ENCODE measurements around the gene CYB561A3.

Gene CYB561A3

GRCh38 chr11:61343792-61344745 lies 17.6 kb downstream of the CYB561A3 start:
- H3K36me3 Mint-ChIP-seq = peaks cover 9% of the 10 kb centered on the region
- DNase-seq (ENCODE audit: low spot score in 2 of 2) = no peak

GRCh38 chr11:61342207-61342803 lies 19.4 kb downstream of the CYB561A3 start:
- DNase-seq (ENCODE audit: low spot score in 2 of 2) = no peak
- Mint-ChIP-seq H3K27me3 (no peaks in the 10 kb centered on the region), H3K9me3 (no peaks in the 10 kb centered on the region), H3K27ac (peak overlapping the region; percentile 67), H3K4me1 (peaks cover 16% of the 10 kb centered on the region), H3K4me3 (no peak overlapping the region), H3K36me3 (peaks cover 8% of the 10 kb centered on the region)
- no peak for ATAC-seq (ENCODE audit: low read depth)

More at GRCh38 chr11:61343792-61344745, 17.6 kb downstream of the CYB561A3 start:
- ATAC-seq (ENCODE audit: low read depth) = no peak
- no peaks in the 10 kb centered on the region for H3K27me3 Mint-ChIP-seq
- H3K4me1 Mint-ChIP-seq = peaks cover 21% of the 10 kb centered on the region
- no peaks in the 10 kb centered on the region for H3K9me3 Mint-ChIP-seq
- H3K4me3 Mint-ChIP-seq = no peak overlapping the region
- H3K27ac Mint-ChIP-seq = peak overlapping the region; percentile 80

- H3K9me3 Mint-ChIP-seq = no peaks in the 10 kb centered on the region
- no peak overlapping the region for H3K4me3 Mint-ChIP-seq
- H3K27ac Mint-ChIP-seq = peak overlapping the region; percentile 67
- DNase-seq (ENCODE audit: low spot score in 2 of 2) (no peak), ATAC-seq (ENCODE audit: low read depth) (no peak)
- peaks cover 21% of the 10 kb centered on the region for H3K4me1 Mint-ChIP-seq
- H3K36me3 Mint-ChIP-seq = peaks cover 8% of the 10 kb centered on the region
- H3K27me3 Mint-ChIP-seq = no peaks in the 10 kb centered on the region
These were observed 20.0 kb downstream of the CYB561A3 start for GRCh38 chr11:61341706-61342105.

- peaks cover 8% of the 10 kb centered on the region for H3K36me3 Mint-ChIP-seq
- no peaks in the 10 kb centered on the region for H3K9me3 Mint-ChIP-seq
- no peak overlapping the region for H3K4me3 Mint-ChIP-seq
- H3K27me3 Mint-ChIP-seq = no peaks in the 10 kb centered on the region
- H3K4me1 Mint-ChIP-seq = peaks cover 19% of the 10 kb centered on the region
- no peak for ATAC-seq (ENCODE audit: low read depth)
- no peak for DNase-seq (ENCODE audit: low spot score in 2 of 2)
- no peak overlapping the region for H3K27ac Mint-ChIP-seq
These were observed 20.7 kb downstream of the CYB561A3 start for GRCh38 chr11:61340979-61341378.

GRCh38 chr11:61339490-61339878 lies 22.2 kb downstream of the CYB561A3 start:
- Mint-ChIP-seq H3K27me3 (no peaks in the 10 kb centered on the region), H3K9me3 (no peaks in the 10 kb centered on the region), H3K4me3 (no peak overlapping the region), H3K4me1 (peaks cover 18% of the 10 kb centered on the region), H3K36me3 (peaks cover 8% of the 10 kb centered on the region), H3K27ac (no peak overlapping the region)
- no peak for ATAC-seq (ENCODE audit: low read depth)
- no peak for DNase-seq (ENCODE audit: low spot score in 2 of 2)

GRCh38 chr11:61338783-61339489 lies 22.7 kb downstream of the CYB561A3 start:
- Mint-ChIP-seq H3K4me1 (peaks cover 18% of the 10 kb centered on the region), H3K27ac (peak overlapping the region; percentile 58), H3K9me3 (no peaks in the 10 kb centered on the region), H3K27me3 (no peaks in the 10 kb centered on the region), H3K4me3 (no peak overlapping the region), H3K36me3 (peaks cover 8% of the 10 kb centered on the region)
- DNase-seq (ENCODE audit: low spot score in 2 of 2) = no peak
- no peak for ATAC-seq (ENCODE audit: low read depth)

- H3K27me3 Mint-ChIP-seq = no peaks in the 10 kb centered on the region
- peaks cover 25% of the 10 kb centered on the region for H3K4me1 Mint-ChIP-seq
- H3K27ac Mint-ChIP-seq = peak overlapping the region; percentile 58
These were observed 23.8 kb downstream of the CYB561A3 start for GRCh38 chr11:61337706-61338470.

GRCh38 chr11:61336171-61336935 lies 25.3 kb downstream of the CYB561A3 start:
- Mint-ChIP-seq H3K27me3 (no peaks in the 10 kb centered on the region), H3K4me1 (peaks cover 32% of the 10 kb centered on the region), H3K27ac (peak overlapping the region; percentile 7), H3K4me3 (no peak overlapping the region), H3K9me3 (no peaks in the 10 kb centered on the region), H3K36me3 (peaks cover 10% of the 10 kb centered on the region)
- ATAC-seq (ENCODE audit: low read depth) = peak; percentile 67
- DNase-seq (ENCODE audit: low spot score in 2 of 2) = peak; percentile 88 to 90

More at GRCh38 chr11:61337706-61338470, 23.8 kb downstream of the CYB561A3 start:
- Mint-ChIP-seq H3K9me3 (no peaks in the 10 kb centered on the region), H3K36me3 (peaks cover 8% of the 10 kb centered on the region), H3K4me3 (no peak overlapping the region)
- DNase-seq (ENCODE audit: low spot score in 2 of 2) (no peak), ATAC-seq (ENCODE audit: low read depth) (no peak)

- ATAC-seq (ENCODE audit: low read depth) = no peak
- Mint-ChIP-seq H3K27me3 (no peaks in the 10 kb centered on the region), H3K9me3 (no peaks in the 10 kb centered on the region), H3K36me3 (peaks cover 8% of the 10 kb centered on the region), H3K4me3 (no peak overlapping the region), H3K27ac (no peak overlapping the region), H3K4me1 (peaks cover 32% of the 10 kb centered on the region)
- no peak for DNase-seq (ENCODE audit: low spot score in 2 of 2)
These were observed 26.3 kb downstream of the CYB561A3 start for GRCh38 chr11:61335355-61335710.

GRCh38 chr11:61334434-61335354 lies 27.0 kb downstream of the CYB561A3 start:
- ATAC-seq (ENCODE audit: low read depth) = no peak
- DNase-seq (ENCODE audit: low spot score in 2 of 2) = no peak
- Mint-ChIP-seq H3K9me3 (no peaks in the 10 kb centered on the region), H3K4me3 (peak overlapping the region; percentile 95), H3K36me3 (peaks cover 8% of the 10 kb centered on the region), H3K4me1 (peaks cover 35% of the 10 kb centered on the region), H3K27ac (no peak overlapping the region), H3K27me3 (no peaks in the 10 kb centered on the region)

- H3K4me1 Mint-ChIP-seq = peaks cover 39% of the 10 kb centered on the region
- peaks cover 9% of the 10 kb centered on the region for H3K36me3 Mint-ChIP-seq
These were observed 27.9 kb downstream of the CYB561A3 start for GRCh38 chr11:61333550-61334433.

More at GRCh38 chr11:61333550-61334433, 27.9 kb downstream of the CYB561A3 start:
- Mint-ChIP-seq H3K27ac (peak overlapping the region; percentile 95), H3K4me3 (peak overlapping the region; percentile 95), H3K9me3 (no peaks in the 10 kb centered on the region), H3K27me3 (no peaks in the 10 kb centered on the region)
- ATAC-seq (ENCODE audit: low read depth) (peak; percentile 6), DNase-seq (ENCODE audit: low spot score in 2 of 2) (no peak)

Data from memory B cell (primary cell).